ENCODE data around the gene UACA. TPM values are rescaled to one million over a fixed set of nuclear protein-coding genes. Genes with fewer than 3 reads are reported as not detected.

Gene UACA
- total RNA-seq, 1 donor, result 161 TPM

- Histone ChIP-seq H3K27me3 (ENCODE audit: insufficient read depth, low read length) (no peaks in the 10 kb centered on the region), H3K27ac (ENCODE audit: low read depth, low read length) (peak overlapping the region; percentile 76), H3K4me3 (ENCODE audit: insufficient read depth, low read length) (no peak overlapping the region), H3K36me3 (ENCODE audit: insufficient read depth, low read length) (no peaks in the 10 kb centered on the region), H3K9me3 (ENCODE audit: low read depth, low read length) (no peaks in the 10 kb centered on the region), H3K4me2 (ENCODE audit: insufficient read depth, low read length) (peak overlapping the region; percentile 69), H3K4me1 (ENCODE audit: insufficient read depth, low read length) (peaks cover 46% of the 10 kb centered on the region), H2AFZ (ENCODE audit: low read length) (no peak overlapping the region), H4K20me1 (ENCODE audit: insufficient read depth, low read length) (no peaks in the 10 kb centered on the region), H3K79me2 (ENCODE audit: insufficient read depth, low read length) (no peaks in the 10 kb centered on the region)
- TF ChIP-seq CTCF (IDR thresholded peaks at IDR 0.05; ENCODE audit: extremely low read depth, low read depth, low read length), result no peak
- peak; percentile 95 for DNase-seq (ENCODE audit: insufficient read length, low spot score, missing footprints)
Observed at GRCh38 chr15:70775160-70775559, 11.8 kb upstream of the UACA start.

GRCh38 chr15:70772402-70772801 lies 9.0 kb upstream of the UACA start:
- Histone ChIP-seq H4K20me1 (ENCODE audit: insufficient read depth, low read length) (no peaks in the 10 kb centered on the region), H3K27ac (ENCODE audit: low read depth, low read length) (no peak overlapping the region), H2AFZ (ENCODE audit: low read length) (no peak overlapping the region), H3K4me3 (ENCODE audit: insufficient read depth, low read length) (no peak overlapping the region), H3K27me3 (ENCODE audit: insufficient read depth, low read length) (no peaks in the 10 kb centered on the region), H3K36me3 (ENCODE audit: insufficient read depth, low read length) (no peaks in the 10 kb centered on the region), H3K9me3 (ENCODE audit: low read depth, low read length) (no peaks in the 10 kb centered on the region), H3K4me1 (ENCODE audit: insufficient read depth, low read length) (peaks cover 40% of the 10 kb centered on the region), H3K79me2 (ENCODE audit: insufficient read depth, low read length) (no peaks in the 10 kb centered on the region), H3K4me2 (ENCODE audit: insufficient read depth, low read length) (no peak overlapping the region)
- peak; percentile 88 for DNase-seq (ENCODE audit: insufficient read length, low spot score, missing footprints)
- TF ChIP-seq CTCF (IDR thresholded peaks at IDR 0.05; ENCODE audit: extremely low read depth, low read depth, low read length), result no peak

- Histone ChIP-seq H3K79me2 (ENCODE audit: insufficient read depth, low read length) (no peaks in the 10 kb centered on the region), H3K27me3 (ENCODE audit: insufficient read depth, low read length) (no peaks in the 10 kb centered on the region), H3K4me2 (ENCODE audit: insufficient read depth, low read length) (no peak overlapping the region), H2AFZ (ENCODE audit: low read length) (no peak overlapping the region), H3K27ac (ENCODE audit: low read depth, low read length) (no peak overlapping the region), H3K9me3 (ENCODE audit: low read depth, low read length) (no peaks in the 10 kb centered on the region), H3K36me3 (ENCODE audit: insufficient read depth, low read length) (no peaks in the 10 kb centered on the region), H4K20me1 (ENCODE audit: insufficient read depth, low read length) (no peaks in the 10 kb centered on the region), H3K4me3 (ENCODE audit: insufficient read depth, low read length) (no peak overlapping the region), H3K4me1 (ENCODE audit: insufficient read depth, low read length) (peaks cover 43% of the 10 kb centered on the region)
- no peak for TF ChIP-seq CTCF (IDR thresholded peaks at IDR 0.05; ENCODE audit: extremely low read depth, low read depth, low read length)
- no peak for DNase-seq (ENCODE audit: insufficient read length, low spot score, missing footprints)
Observed at GRCh38 chr15:70770863-70771262, 7.5 kb upstream of the UACA start.

GRCh38 chr15:70768257-70768883 lies 5.0 kb upstream of the UACA start:
- Histone ChIP-seq H3K36me3 (ENCODE audit: insufficient read depth, low read length) (no peaks in the 10 kb centered on the region), H3K9me3 (ENCODE audit: low read depth, low read length) (no peaks in the 10 kb centered on the region), H3K27me3 (ENCODE audit: insufficient read depth, low read length) (no peaks in the 10 kb centered on the region), H3K4me3 (ENCODE audit: insufficient read depth, low read length) (peak overlapping the region; percentile 40), H4K20me1 (ENCODE audit: insufficient read depth, low read length) (no peaks in the 10 kb centered on the region), H3K4me1 (ENCODE audit: insufficient read depth, low read length) (peaks cover 51% of the 10 kb centered on the region), H3K27ac (ENCODE audit: low read depth, low read length) (peak overlapping the region; percentile 53), H3K79me2 (ENCODE audit: insufficient read depth, low read length) (no peaks in the 10 kb centered on the region), H3K4me2 (ENCODE audit: insufficient read depth, low read length) (peak overlapping the region; percentile 60), H2AFZ (ENCODE audit: low read length) (peak overlapping the region; percentile 72)
- DNase-seq (ENCODE audit: insufficient read length, low spot score, missing footprints), result peak; percentile 27
- no peak for TF ChIP-seq CTCF (IDR thresholded peaks at IDR 0.05; ENCODE audit: extremely low read depth, low read depth, low read length)
